IPS-18c (cell line): ENCODE data around the gene AUTS2.

Experiments
- H3K4me3 ChIP-seq: 2 replicates; pipeline ENCODE4 v1.7.0; 2013; ENCODE audit warnings: low read depth, mild to moderate bottlenecking, low read length, moderate library complexity; ENCODE audit not compliant: insufficient read depth
- H3K9me3 ChIP-seq: one replicate; pipeline ENCODE4 v1.6.1; 2013; ENCODE audit warnings: mild to moderate bottlenecking, low read length, moderate library complexity; ENCODE audit not compliant: control insufficient read depth, insufficient read depth

AUTS2 gene

DNA sequence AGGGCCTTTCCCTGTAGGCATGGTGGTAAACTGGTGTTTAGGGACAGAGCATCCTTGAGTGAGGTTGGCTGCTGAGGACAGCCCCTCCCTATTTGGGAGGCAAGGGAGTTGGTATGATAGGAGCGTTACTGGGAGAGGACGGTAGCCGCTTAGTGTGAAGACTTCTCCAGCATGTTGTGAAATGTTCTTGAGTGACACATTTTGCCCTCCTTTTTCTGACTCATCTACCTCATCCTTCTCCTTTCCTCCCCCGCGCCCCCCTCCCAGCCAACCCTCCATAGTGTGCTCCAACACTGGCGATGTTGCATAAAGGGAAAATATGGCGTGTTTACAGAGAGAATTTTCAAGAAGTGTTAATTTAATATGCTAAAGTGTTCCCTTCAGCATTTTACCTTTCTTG lies 888.7 kb downstream of the AUTS2 start:
- Histone ChIP-seq H3K4me3 (no peak overlapping the region), H3K9me3 (peaks cover 2% of the 10 kb centered on the region)

DNA sequence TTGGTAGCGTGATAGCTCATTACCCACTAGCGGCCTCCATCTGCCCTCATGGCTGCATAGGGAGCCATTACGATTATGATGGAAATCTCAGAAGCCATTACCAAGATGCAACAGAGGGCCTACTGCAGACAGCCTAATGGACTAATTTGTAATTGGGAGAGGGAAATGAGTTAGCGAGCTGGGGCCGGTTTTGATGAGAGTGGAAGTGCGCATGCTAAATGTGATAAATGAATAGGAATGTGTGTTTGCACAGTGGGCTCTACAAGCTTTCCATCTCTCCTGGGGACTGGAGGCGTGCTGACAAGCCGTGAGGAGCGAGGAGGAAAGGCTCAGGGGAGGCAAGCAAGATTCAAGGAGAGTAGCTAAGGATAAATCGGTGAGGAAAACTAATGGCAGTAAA lies 889.2 kb downstream of the AUTS2 start:
- Histone ChIP-seq H3K4me3 (no peak overlapping the region), H3K9me3 (peaks cover 2% of the 10 kb centered on the region)

DNA sequence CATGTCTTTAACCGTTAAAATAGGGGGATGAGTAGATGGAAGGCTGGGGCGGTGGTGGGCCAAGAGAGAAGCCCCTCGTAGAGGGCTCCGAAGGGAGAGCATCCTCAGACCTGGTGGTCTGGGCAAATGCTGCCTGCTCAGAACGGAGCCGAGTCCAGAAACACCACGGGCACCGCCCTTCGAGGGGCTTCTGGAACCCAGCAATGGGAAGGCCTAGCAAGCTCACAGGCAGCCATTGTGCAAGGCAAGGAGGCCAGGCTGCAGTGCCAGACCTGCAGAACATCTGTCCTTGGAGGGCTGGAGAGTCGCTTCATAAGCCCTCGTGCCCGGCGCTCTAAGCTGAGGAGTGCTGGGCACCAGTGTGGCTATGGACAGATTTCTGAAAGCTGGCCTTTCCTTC lies 889.6 kb downstream of the AUTS2 start:
- H3K4me3 ChIP-seq = no peak overlapping the region

DNA sequence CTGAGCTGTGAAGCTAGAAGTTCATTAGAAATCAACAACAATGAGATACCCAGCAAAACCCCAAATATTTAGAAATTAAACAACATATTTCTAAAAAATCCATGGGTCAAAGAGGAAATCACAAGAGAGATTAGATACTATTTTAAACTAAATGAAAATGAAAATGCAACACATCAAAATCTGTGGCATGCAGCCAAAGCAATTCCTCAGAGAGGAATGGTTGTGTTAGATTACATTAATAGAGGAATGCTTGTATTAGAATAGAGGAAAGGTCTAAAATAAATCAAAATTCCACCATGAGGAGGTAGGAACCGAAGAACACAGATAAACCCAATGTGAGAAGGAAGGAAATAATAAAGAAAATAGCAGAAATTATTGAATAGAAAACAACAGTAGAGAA lies 891.5 kb downstream of the AUTS2 start:
- Histone ChIP-seq H3K9me3 (no peaks in the 10 kb centered on the region), H3K4me3 (no peak overlapping the region)

More for the DNA sequence above, 889.6 kb downstream of the AUTS2 start:
- H3K9me3 ChIP-seq = no peaks in the 10 kb centered on the region

DNA sequence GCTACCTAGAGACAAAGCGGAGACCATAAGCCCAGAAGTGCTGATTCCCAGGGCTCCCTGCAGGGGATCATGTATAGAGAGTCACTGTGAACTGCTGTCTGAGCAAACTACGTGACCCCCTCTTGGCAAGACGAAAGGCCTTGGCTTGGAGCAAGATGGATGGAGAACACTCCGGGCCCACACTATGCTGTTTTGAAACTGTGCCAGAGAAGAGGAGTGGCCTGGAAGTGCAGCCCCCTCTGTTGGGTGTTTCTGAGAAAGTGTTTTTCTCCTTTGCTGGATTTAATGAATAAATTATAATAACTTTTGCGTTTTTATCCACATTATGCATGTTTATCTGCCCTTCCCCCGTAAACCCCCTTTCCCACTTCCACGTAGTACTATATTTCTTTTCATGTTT lies 894.4 kb downstream of the AUTS2 start:
- Histone ChIP-seq H3K9me3 (no peaks in the 10 kb centered on the region), H3K4me3 (no peak overlapping the region)

DNA sequence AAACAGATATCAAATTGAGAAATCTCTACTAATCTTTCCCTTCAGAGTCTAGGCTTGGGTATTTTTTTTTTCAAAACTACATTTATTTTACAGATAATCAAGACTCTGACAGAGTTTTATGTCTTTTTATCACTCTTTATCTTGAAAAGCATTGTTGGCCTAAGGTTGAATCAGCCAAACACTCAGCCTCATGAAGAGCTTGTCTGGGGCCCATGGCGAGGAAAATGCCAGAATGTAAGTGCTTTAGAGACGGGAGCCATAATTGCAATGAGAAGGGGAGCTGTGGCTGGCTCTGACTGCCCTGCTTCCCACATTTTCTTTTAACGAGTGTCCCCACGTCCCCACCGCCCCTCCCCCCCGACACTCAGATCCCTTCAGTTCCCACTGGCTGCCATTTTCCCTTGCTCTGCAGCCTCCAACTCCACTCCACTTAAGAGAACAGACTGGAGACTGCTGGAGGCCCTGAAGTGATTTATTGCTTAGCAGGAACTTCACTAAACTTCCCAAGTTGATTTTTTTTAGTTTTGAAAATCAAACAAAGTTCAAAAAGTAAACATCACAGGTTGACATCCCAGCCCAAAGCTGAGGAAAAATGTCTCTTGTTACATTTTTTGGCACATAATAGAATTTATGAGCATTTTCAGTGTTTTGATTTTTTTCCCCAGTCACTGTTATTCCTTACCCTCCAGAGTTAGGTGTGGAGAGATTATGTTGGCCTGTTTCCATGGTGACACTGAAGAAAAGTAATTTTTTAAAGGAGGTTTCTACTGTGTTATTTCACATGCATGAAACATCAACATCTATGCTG lies 896.2 kb downstream of the AUTS2 start:
- Histone ChIP-seq H3K9me3 (peaks cover 2% of the 10 kb centered on the region), H3K4me3 (no peak overlapping the region)

DNA sequence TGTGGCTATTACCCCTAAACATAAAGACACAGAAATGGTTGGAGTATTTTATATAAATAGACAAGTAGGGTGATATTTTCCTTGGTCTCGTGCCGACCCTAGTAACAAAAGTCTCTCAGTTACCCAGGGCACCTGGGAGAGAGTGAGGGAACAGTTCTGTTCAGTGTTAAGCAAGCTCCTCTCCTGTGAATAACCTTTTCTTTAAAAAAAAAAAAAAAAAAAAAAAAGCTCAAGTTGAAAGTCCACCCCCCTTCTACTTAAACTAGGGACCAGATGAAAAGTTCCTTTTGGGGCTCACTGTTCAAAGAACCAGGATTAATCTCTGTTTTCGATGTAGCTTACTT lies 896.7 kb downstream of the AUTS2 start:
- peaks cover 2% of the 10 kb centered on the region for H3K9me3 ChIP-seq
- H3K4me3 ChIP-seq = no peak overlapping the region

DNA sequence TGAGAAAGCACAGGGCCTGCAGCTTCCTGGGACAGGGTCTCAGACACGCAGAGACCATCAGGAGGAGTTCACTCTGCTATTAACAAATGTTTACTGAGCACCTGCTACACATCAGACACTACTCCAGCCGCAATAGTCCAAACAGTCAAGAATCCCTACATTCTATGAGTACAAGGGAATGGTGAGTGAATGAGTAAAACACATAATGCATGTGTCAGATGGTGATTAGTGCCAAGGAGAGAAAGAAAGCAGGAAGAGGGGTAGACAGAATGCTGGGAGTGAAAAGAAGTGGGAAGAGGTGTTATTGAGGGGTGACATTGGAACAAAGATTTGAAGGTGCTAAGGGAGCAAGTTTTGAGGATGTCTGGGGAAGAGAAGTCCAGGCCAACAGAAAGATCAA lies 899.5 kb downstream of the AUTS2 start:
- H3K4me3 ChIP-seq = no peak overlapping the region
- peaks cover 2% of the 10 kb centered on the region for H3K9me3 ChIP-seq

DNA sequence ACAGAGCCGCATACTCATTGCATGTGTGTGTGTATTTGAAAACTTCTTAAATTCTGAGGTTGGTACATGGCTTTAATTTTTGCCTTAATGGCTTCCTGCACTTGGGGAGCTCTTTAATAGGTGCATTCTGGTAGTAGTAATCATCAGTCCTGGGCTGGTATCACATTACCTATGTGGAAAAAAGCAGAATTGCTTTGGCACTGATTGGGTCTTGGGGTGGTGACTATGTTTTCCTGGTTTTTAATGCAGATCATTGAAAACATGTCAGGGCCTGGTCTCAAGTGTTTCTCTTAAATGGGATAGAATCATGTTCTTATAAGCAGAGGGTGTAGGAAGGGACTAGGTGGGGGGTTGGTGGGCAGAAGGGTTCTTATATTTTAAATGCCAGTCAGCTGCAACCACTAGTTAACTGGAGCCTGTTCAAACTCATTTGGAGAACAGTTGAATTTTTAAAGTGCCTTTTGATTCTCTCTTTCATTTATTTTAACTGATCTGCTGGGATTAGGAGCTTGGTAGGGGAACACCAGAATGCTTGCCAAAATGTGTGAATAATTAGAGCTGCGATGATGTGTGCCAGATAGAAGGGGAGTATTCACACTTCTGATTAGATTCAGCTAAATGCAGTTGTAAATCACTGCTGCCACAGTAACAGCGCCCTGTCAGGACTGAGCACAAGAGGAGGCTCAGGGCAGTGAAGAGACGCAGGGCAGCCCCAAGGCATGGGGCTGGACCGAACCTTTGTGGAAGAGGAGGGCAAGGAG lies 900.1 kb downstream of the AUTS2 start:
- Histone ChIP-seq H3K4me3 (no peak overlapping the region), H3K9me3 (peaks cover 2% of the 10 kb centered on the region)

DNA sequence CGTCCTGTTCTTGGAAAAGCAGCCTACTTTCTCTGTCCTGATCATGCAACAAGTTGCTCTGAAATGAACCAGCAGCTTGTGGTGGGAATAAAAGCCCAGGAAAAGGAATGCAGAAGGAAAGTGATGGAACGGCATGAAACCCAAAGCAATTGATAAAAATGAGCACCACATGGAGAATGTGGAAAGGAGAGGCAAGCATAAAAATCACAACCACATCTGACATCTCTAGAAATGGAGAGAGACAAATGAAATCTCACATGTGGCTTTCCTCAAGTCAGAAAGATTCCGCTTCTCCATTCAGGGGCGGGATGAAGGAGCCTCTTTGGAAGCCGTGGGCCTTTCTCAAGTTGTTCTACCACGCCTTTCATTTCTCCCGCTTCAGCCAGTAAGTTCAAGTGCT lies 902.0 kb downstream of the AUTS2 start:
- no peak overlapping the region for H3K4me3 ChIP-seq
- peaks cover 2% of the 10 kb centered on the region for H3K9me3 ChIP-seq

DNA sequence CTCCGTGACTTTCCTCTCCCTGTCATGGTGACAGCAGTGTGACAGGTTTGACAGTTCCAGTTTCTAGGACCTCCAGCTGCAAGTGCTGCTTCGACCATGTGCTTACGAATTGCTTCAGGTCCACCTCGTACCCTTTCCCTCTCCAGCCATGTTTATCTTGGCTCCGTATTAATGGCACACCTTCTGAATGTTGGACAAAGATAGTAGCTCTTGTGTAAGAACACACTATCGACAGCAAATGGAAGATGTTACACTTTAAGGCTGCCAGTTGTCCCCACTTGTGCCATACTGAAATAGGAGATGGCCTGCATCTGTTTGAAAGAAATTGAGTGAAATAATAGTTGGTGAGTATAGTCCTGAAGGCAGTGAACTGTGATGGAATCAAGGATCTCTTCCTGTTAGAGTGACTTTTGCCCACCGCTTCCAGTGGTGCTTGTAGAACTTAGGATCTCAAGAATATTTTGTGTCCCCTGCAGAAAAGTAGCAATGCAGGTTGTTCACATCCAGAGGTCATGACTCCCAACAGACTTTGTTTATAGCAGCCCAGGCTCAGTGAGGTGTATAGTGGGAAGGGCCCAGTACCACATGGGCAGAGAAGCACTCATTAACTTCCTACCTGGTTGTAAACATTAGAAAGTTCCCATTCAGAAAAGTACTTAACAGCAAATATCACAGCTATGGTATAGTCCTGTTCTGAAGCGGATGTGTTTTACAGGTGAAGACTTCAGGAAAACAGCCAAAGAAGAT lies 904.0 kb downstream of the AUTS2 start:
- no peak overlapping the region for H3K4me3 ChIP-seq

DNA sequence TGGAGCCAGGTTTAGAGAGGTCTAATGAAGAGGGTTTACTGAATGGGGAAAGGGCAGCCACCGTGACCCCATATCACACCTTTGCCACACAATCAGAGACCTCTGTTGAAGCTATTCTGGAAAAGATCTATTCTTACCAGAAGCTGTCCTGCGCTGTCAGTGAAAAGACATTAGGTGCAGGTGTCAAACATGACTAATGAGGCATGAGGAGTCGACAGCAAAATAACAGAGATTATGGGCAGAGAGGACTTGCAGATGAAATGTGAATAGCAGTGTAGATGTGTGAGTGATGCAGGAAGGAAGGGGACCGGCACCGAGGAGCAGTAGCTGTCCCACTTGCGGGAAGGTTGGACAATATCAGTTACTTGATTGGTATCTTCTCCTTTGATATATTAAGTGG lies 906.0 kb downstream of the AUTS2 start:
- no peaks in the 10 kb centered on the region for H3K9me3 ChIP-seq
- no peak overlapping the region for H3K4me3 ChIP-seq

More for the DNA sequence above, 904.0 kb downstream of the AUTS2 start:
- peaks cover 2% of the 10 kb centered on the region for H3K9me3 ChIP-seq

DNA sequence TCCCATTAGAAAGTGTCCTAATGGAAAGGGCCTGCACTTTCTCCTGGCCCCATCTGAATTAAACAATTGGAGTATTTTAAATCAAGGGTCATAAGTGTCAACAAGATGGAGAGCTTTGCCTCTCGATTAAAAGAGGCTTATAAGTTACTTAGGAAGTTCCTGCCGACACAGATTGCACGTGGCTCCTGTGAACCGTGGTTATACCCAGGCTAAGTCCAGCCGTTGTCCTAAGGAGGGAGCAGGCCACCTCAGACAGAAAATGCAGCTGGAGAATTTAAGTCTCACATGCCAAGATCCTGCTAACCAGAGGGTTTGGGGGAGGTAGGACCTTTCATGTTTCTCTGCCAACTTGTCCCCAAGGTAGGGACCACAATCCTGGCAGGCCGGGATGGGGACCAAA lies 907.2 kb downstream of the AUTS2 start:
- H3K9me3 ChIP-seq = no peaks in the 10 kb centered on the region
- no peak overlapping the region for H3K4me3 ChIP-seq

DNA sequence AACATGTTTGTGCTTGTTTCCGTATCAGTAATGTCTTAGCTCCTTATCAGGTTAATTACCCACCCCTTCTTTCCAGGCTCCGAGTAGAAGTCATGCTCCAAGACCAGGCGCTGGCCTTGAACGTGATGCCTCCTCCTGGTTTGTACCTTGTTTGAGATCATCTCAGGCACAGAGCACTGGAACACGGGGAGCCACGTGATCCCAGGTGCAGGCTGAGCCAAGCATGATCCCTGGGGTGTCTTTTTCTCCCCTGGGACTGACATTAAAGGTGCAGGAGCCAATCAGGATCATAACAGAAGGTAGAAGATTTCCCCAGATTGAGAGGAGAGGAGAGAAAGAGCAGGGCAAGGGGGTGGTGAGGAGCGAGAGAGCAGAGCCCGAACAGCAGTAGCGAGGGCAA lies 907.6 kb downstream of the AUTS2 start:
- no peak overlapping the region for H3K4me3 ChIP-seq
- H3K9me3 ChIP-seq = no peaks in the 10 kb centered on the region

DNA sequence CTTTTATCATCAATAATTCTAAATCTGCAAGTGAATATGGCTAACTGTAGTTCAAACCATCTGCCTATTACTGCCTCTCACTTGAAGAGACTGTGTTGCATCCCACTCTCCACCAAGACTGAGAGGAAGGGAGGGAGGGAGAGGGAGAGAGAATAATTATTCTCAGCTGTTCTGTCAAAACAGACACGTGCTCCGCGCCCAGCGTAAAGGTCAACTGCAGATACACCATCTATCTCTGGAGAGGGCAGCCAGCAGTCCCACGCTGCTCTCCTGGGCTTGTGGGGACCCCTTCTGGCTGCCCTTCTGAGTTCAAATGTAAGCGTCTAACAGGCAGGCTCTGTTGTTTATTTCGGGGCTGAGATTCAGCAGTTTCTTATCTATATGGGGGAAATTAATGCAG lies 908.2 kb downstream of the AUTS2 start:
- Histone ChIP-seq H3K4me3 (no peak overlapping the region), H3K9me3 (no peaks in the 10 kb centered on the region)

DNA sequence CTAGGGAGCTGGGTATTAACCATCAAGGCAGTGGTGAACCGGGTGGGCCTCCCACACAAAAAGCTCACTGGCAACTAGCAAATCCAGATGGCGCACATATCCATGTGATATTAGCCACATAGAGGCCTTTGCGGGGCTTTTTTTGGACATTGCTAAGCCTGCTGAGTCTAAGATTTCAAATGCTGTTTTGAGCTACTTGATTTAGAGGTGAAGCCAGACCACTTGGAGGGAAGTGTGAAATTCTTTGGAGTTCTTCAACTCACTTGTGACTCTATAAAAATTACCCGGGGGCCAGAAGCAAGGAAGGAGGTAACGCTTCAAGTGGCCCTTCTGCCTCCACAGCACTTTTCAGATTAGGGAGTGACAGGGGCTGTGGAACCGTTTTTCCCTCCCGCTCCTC lies 913.9 kb downstream of the AUTS2 start:
- Histone ChIP-seq H3K4me3 (no peak overlapping the region), H3K9me3 (no peaks in the 10 kb centered on the region)

DNA sequence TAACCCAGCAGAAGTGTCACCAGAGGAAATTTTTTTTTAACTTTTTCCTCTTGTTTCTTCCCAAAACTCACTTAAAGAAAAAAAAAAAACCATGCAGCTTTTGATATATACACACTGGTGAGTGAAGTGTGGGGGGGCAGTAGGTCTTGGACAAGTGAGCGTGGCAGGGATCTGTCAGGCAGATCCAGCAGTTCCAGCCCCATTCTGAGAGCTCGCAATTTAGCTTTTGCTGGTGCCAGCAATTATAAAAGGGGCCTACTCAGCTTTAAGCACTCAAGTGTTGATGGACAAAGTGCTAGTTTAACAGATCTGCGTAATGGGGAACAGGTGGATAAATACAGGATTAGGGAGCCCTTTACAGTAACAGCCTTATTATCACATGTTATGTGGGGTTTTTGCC lies 914.5 kb downstream of the AUTS2 start:
- no peak overlapping the region for H3K4me3 ChIP-seq

DNA sequence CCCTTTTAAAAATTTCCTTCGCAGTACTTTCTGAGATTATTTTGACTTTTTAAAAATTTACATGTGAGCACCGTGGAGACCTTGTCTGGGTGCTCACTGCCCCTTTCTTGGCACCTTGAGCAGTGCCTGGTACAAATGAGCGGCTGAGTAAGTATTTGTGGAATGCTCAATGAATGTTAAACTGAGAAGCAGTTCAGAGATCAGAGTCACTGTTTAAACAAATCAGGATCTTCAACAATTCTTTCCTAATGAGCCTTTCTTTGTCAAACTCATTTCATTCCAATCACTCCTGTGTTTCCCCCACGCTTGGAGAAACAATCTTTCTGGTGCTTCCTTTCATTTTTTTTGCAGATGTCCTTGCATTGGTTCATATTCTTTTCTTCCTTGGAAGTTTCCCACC lies 922.3 kb downstream of the AUTS2 start:
- Histone ChIP-seq H3K4me3 (no peak overlapping the region), H3K9me3 (no peaks in the 10 kb centered on the region)

More for the DNA sequence above, 914.5 kb downstream of the AUTS2 start:
- no peaks in the 10 kb centered on the region for H3K9me3 ChIP-seq
